Measurements from ENCODE around the gene ACAN.

DNA sequence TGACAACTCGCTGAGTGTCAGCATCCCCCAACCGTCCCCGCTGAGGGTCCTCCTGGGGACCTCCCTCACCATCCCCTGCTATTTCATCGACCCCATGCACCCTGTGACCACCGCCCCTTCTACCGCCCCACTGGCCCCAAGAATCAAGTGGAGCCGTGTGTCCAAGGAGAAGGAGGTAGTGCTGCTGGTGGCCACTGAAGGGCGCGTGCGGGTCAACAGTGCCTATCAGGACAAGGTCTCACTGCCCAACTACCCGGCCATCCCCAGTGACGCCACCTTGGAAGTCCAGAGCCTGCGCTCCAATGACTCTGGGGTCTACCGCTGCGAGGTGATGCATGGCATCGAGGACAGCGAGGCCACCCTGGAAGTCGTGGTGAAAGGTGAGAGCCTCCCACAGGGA is 35.4 kb downstream of the ACAN start:
- TF ChIP-seq, protein P1, sequence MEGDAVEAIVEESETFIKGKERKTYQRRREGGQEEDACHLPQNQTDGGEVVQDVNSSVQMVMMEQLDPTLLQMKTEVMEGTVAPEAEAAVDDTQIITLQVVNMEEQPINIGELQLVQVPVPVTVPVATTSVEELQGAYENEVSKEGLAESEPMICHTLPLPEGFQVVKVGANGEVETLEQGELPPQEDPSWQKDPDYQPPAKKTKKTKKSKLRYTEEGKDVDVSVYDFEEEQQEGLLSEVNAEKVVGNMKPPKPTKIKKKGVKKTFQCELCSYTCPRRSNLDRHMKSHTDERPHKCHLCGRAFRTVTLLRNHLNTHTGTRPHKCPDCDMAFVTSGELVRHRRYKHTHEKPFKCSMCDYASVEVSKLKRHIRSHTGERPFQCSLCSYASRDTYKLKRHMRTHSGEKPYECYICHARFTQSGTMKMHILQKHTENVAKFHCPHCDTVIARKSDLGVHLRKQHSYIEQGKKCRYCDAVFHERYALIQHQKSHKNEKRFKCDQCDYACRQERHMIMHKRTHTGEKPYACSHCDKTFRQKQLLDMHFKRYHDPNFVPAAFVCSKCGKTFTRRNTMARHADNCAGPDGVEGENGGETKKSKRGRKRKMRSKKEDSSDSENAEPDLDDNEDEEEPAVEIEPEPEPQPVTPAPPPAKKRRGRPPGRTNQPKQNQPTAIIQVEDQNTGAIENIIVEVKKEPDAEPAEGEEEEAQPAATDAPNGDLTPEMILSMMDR (IDR thresholded peaks at IDR 0.05; ENCODE audit: low read depth, low read length), result no peak
- no peak for TF ChIP-seq POLR2A (IDR thresholded peaks at IDR 0.05; ENCODE audit: extremely low read depth, insufficient read length)
- TF ChIP-seq, protein P2, sequence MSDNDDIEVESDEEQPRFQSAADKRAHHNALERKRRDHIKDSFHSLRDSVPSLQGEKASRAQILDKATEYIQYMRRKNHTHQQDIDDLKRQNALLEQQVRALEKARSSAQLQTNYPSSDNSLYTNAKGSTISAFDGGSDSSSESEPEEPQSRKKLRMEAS (IDR thresholded peaks at IDR 0.05; ENCODE audit: low read depth, low read length), result no peak
